Activated naive CD4-positive, alpha-beta T cell treated with Interleukin-2 at 50 U/mL for 16 hours (primary cell): ENCODE data around the gene COL23A1.
"Not testable (repeated sequence)": the region's sequence is repeated elsewhere in the genome, so short reads cannot be mapped to it uniquely, and the experiment has no call there.

ENCODE experiments used
- DNase-seq: peaks from one replicate; pipeline ENCODE4 v3.0.0-alpha.2; 2020

Gene COL23A1

DNA sequence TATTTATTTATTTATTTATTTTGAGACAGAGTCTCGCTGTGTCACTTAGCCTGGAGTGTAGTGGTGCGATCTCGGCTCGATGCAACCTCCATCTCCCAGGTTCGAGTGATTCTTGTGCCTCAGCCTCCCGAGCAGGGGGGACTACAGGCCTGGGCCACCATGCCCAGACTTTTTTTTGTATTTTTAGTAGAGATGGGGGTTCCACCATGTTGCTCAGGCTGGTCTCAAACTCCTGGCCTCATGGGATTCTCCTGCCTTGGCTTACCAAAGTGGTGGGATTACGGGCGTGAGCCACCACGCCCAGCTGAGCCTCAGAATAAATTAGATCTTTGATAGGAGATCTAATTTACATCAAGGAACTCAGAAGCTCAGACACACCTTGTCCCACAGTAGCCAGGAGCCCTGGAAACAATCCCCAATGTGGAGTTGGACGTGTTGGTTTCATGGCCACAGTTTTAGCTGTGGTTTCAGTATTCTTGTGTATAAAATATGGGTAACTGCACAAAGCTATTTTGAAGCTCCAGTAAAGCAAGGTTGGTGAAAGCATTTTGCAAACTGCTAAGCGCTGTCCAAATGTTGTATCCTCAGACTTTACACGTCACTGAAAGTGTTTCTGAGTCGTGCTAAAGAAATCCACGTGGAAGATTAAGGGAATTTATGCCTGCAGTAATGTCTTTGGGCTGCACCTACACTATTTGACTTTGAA is 388.8 kb downstream of the COL23A1 start:
- no peak for DNase-seq

DNA sequence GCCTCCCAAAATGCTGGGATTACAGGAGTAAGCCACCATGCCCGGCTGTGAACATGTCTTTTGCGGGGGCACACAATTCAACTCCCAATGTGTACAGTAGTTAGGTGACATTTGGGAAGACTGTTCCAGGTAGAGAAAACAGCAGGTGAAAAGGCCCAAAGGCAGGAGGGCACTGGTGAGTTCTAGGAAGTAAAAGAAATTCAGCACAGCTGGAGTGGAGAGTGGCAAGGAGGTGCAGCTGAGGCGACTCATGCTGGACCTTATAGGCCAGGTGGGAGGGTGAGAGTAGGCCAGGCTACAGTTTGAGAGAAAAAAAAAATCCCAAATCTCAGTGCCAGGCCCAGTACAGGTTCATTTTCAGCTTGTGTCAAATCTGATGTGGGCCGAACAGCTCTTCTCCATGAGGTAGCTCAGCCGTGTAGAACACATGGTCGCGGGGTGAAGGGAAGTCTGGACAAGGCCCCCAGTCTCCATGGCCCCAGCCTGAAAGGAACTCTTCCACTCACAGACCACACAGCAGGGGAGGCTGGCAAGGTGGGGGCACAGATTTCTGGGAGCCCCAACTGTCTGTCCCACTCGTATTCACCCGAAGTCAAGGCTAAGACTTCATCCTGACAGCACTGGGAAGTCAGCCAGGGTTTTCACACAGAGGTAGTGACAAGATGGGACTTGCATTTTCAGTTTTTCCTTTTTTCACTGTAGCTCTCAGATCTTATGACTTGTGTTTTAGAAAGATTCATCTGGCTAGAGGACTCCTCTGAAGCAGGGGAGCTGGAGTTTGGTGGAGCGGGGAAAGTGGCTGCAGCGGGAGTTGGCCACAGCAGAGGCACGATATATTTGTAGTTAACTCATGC is 390.4 kb downstream of the COL23A1 start:
- no peak for DNase-seq

DNA sequence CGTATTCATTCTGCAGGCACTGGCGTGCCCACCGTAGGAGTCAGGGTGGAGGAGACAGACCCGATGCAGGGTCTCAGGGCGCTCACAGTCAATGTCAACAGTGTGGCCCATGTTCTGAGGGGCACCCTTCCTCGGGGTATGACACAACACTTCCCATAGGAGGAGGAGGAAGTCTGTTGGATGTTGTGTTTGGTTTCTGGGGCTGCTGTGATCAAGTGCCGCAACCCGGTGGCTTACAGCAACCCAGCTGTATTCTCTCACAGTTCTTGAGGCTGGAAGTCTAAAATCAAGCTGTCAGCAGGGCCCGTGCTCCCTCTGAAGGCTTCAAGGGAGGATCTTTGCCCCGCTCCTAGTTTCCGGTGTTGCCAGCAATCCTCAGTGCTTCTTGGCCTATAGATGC is 391.5 kb downstream of the COL23A1 start:
- DNase-seq, result no peak

DNA sequence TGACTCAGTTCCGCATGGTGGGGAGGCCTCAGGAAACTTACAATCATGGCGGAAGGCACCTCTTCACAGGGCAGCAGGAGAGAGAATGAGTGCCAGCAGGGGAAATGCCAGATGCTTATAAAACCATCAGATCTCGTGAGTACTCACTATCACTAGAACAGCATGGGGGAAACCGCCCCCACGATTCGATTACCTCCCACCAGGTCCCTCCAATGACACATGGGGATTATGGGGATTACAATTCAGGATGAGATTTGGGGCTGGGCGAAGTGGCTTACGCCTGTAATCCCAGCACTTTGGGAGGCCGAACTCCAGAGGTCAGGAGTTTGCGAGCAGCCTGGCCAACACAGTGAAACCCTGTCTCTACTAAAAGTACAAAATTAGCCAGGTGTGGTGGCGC is 392.0 kb downstream of the COL23A1 start:
- not testable (repeated sequence) for DNase-seq

DNA sequence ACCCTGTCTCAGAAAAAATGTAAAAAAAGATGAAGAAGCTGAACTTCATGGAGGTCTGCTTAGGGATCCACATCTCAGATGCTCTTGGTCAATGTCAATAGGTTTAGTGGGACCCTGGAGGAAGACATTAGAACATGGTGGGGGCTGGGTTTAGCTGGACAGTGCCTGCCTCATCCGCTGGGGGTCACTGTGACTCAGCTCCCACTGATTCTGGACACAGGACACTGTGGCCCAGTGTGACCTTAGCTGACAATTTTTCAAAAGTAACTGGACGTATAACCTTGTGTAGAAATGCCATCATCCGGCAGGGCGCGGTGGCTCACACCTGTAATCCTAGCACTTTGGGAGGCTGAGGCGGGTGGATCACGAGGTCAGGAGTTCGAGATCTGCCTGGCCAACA is 393.2 kb downstream of the COL23A1 start:
- DNase-seq, result no peak

DNA sequence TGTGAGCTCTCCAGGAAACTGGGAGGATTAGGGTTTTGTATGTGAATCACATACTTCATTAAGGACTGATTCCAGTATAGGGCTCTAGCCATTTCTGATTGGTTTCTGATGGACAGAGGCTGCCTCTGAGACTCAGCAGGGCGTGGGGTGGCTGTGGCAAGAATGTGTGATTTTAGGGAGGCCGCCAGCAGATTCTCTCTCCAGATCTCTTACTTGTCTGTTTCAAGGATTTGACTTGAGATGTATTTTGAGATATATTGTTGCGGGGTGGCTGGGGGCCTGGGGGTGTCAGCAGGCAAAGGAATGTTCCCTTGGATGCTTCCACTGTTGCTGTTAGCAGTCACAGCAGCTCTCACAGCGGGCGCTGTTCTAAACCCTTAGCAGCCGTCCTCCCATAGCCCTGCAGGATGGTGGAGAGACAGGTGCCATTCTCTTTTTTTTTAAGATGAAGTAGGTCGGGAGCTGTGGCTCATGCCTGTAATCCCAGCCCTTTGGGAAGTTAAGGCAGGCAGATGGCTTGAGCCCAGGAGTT is 393.8 kb downstream of the COL23A1 start:
- DNase-seq, result no peak

DNA sequence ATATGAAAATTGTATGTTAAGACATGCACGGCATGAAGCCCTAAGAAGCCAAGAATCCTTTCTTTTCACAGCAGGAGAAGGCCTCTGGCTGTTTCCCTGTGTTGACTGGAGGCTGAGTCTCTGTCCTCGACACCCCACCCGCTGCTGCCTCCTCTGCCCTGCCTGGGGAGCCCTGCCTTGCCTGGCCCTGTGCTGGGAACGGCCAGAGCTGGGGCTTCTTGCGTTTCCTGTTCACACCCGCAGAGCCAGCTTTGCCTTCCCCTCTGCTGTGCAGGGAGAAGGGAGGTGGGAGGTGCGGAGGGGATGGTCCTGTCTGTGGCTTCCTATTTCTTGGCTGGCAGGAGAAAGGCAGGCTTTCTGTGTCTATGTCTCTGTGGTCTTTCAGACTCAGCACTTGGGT is 396.2 kb downstream of the COL23A1 start:
- DNase-seq, result no peak

DNA sequence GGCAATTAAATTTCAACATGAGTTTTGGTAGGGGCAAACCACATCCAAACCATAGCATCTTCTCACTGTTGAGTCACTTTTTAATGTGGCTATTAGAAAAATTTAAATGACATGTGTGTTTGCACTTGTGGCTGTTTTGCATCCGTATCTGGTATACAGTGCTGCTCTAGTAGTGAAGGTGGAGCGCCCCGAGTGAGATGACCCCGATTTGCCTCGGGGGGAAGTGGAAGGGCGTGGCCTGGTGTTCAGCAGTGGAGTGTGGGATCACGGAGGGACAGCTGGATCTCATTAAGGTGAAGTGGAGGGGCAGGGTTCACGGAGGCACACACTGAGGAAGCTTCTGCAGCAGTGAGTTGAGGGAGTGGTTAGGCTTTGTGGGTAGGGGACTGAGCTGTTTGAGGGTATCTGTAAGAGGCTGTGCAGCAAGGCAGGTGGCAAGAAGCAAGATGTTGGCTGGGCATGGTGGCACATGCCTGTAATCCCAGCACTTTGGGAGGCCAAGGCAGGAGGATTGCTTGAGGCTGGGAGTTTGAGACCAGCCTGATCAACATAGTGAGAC is 396.9 kb downstream of the COL23A1 start:
- DNase-seq, result no peak

DNA sequence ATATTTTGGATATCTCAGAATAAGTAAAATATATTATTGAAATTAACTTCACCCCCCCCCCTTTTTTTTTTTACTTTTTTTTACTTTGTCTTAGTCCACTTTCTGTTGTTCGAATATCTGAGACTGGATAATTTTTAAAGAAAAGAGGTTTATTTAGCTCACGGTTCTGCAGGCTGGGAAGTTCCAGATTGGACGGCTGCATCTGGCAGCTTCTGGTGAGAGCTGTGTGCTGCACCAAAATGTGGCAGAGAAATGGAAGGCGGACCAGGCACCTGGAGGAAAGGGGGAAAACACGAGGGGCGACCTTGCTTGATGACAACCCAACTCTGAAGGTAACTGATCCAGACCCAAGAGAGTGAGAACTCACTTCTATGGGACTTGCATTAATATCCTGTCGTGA is 397.4 kb downstream of the COL23A1 start:
- no peak for DNase-seq

DNA sequence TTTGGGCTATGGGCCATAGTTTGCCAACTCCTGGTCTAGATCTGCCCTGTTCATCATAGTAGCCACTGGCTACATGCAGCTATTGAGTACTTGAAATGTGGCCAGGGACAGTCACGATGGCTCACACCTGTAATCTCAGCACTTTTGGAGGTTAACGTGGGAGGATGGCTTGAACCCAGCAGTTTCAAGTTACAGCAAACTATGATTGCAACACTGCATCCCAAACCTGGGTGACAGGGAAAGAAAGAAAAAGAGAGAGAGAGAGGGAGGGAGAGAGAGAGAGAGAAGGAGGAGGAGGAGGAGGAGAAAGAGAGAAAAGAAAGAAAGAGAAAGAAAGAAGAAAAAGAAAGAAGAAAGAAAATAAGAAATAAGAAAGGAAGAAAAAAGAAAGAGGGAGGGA is 397.9 kb downstream of the COL23A1 start:
- no peak for DNase-seq

DNA sequence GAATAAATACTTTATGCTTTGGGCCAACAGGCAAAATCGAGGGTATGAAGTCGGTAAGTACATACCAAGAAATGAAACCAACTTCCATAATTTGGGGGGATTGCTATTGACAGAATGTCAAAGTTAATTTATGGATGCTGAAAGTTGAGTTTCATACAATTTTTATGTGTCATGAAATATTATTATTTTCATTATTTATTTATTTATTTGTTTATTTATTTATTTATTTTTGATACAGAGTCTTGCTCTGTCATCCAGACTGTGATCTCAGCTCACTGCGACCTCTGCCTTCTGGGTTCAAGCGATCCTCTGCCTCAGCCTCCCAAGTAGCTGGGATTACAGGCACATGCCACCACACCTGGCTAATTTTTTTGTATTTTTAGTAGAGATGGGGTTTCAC is 398.5 kb downstream of the COL23A1 start:
- DNase-seq, result no peak

DNA sequence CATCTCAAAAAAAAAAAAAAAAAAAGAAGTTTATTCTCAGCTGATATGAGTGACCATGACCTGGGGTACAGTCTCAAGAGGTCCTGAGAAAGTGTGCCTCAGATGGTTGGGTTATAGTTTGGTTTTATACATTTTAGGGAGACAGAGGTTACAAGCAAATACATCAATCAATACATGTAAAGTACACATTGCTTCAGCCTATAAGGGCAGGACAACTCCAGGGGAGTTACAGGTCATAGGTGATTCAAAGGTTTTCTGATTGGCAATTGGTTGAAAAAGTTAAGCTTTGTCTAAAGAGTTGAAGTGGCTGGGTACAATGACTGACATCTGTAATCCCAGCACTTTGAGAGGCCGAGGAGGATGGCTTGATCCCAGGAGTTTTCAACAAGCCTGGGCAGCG is 400.8 kb downstream of the COL23A1 start:
- no peak for DNase-seq
